ENCODE results near the gene SLX1A.
"Not testable (repeated sequence)": the region's sequence is repeated elsewhere in the genome, so short reads cannot be mapped to it uniquely, and the experiment has no call there.

Gene SLX1A

DNA sequence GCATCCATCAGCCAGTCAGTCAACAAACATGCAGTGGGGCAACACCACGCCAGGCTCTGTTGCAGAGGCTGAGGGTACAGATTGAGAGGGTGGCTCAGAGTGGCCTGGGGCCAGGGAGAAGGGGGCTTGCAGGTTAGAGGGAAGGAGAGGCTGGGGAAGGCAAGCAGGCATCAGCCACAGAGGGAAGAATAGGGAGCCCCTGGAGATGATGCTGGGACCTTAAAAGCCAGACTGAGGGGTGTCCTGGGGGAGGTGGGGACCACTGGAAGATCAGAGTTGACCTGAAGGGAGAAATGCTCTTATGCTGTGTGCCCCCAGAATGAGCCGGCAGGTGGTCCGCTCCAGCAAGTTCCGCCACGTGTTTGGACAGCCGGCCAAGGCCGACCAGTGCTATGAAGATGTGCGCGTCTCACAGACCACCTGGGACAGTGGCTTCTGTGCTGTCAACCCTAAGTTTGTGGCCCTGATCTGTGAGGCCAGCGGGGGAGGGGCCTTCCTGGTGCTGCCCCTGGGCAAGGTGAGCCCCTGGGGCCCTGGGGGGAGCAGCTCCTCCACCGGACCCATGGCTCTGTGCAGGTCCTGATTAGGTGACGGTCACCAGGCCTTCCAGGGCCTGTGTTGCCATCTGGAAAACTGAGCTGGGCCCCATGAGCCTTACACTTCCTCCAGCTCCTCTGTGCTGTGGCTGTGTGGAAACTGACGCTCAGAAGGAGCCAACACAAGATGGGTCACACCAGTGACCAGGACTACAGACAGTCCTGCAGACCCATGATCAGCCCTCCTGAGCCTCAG lies 8.6 kb upstream of the SLX1A start:
- DNase-seq: no peak

DNA sequence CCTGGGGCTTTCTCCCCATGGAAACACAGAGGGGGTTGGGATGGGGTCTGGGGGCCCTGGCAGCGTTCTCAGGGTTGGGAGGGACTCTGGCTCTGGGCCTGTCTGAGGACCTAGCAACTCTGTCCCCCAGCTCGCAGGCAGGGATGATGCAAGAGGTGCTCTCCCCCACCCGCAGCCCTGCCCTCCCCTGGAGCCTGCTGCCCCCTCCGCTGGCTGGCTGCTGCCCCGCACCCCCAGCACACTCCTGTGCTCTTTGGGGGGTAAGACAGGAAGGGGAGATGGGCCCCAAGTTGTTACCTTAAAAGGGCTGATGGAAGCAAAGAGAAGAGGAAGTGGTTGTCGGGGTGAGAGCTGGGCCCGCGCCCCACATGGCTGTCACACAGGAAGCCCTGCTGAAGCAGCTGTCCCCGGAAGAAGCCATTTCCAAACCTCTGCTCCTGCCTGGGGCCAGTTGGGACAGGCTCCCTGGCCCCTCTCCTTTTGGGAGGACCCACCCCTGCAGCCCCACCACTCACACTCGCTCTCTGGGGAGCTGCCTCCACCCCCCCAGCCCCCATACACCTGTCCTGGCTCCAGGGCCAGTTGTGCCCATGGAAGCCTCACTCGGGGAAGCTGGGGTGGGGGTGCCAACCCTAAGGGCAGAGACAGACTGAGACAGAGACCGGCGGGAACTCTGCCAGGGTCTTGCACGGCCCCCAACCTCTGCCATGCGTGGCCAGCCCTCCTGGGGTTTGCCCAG lies 7.8 kb upstream of the SLX1A start:
- DNase-seq: no peak

DNA sequence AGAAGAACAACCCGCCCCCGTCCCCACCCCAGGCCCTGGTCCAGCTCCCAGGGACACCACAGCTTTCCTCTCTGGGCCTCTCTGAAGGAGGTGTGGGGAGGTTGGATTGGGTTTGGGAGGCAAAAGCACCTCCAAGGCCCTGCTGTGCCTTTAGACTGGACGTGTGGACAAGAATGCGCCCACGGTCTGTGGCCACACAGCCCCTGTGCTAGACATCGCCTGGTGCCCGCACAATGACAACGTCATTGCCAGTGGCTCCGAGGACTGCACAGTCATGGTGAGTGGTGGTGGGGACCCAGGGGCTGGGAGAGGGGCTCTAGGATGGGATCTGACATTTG lies 7.3 kb upstream of the SLX1A start:
- DNase-seq: no peak

DNA sequence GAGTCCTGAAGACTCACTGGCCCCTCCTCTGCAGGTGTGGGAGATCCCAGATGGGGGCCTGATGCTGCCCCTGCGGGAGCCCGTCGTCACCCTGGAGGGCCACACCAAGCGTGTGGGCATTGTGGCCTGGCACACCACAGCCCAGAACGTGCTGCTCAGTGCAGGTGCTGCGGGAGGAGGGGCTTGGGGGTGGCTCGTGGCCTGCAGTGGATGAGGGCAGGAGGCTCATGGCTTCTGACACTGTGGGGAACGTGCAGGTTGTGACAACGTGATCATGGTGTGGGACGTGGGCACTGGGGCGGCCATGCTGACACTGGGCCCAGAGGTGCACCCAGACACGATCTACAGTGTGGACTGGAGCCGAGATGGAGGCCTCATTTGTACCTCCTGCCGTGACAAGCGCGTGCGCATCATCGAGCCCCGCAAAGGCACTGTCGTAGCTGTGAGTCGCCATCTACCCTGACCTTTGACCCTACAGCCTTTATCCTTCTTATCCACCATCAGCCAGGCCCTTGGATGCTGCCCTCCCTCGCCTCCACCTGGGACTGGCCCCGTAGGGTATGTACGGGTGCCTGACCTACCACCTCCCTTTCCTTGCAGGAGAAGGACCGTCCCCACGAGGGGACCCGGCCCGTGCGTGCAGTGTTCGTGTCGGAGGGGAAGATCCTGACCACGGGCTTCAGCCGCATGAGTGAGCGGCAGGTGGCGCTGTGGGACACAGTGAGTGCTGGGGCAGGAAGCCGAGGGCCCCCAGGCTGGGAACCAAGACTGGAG lies 6.7 kb upstream of the SLX1A start:
- peak; percentile 75 for DNase-seq

DNA sequence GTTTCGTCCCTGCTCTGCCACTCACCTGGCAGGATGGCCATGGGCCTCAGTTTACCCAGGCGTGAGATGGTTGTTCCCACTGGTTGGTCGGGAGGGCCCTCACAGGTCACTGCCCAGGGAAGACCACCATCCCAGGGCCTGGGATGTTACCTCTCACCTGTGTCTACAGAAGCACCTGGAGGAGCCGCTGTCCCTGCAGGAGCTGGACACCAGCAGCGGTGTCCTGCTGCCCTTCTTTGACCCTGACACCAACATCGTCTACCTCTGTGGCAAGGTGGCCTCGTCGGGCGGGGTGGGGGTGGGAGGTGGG lies 6.2 kb upstream of the SLX1A start:
- no peak for DNase-seq

DNA sequence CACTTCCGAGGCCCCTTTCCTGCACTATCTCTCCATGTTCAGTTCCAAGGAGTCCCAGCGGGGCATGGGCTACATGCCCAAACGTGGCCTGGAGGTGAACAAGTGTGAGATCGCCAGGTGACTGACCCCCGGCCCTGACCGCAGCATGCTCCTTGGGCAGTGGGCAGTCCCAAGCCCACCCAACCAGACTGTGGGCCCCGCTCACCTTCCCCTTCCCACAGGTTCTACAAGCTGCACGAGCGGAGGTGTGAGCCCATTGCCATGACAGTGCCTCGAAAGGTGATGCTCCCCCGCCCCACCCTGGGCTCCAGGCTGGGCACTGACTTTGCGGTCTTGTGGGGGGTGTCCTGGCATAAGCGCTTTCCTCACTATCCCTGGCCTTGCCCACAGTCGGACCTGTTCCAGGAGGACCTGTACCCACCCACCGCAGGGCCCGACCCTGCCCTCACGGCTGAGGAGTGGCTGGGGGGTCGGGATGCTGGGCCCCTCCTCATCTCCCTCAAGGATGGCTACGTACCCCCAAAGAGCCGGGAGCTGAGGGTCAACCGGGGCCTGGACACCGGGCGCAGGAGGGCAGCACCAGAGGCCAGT lies 5.6 kb upstream of the SLX1A start:
- no peak for DNase-seq

DNA sequence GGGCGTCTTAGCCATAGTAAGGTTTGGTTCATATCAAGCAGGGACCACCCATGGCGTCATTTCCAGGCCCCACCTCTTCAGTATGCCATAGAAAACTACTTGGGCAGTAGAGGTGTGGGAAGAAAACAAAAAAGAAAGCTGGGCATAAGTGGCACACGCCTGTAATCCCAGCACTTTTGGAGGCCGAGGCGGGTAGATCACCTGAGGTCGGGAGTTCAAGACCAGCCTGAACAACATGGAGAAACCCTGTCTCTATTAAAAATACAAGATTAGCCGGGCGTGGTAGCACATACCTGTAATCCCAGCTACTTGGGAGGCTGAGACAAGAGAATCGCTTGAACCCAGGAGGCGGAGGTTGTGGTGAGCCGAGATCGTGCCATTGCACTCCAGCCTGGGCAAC lies 2.5 kb upstream of the SLX1A start:
- DNase-seq: not testable (repeated sequence)

DNA sequence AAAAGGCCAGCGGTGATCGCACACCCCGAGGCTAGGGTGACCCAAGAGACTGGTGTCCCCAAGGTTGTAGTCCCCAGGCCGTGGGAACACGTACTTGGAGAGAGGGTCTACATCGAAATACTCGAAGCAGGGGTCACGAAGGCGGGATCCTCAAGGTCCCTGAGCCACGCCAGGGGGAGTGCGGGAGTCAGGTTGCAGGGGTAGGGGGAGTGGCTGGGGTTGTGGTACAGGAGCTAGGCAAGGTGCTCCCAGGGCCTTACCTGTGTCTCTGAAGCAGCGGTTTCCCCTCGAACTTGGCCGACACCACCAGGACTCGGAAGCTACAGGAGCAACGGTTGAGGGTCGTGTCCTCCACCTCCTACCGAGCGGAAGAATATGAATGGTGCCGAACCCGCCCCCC lies 577 bp upstream of the SLX1A start:
- not testable (repeated sequence) for DNase-seq

DNA sequence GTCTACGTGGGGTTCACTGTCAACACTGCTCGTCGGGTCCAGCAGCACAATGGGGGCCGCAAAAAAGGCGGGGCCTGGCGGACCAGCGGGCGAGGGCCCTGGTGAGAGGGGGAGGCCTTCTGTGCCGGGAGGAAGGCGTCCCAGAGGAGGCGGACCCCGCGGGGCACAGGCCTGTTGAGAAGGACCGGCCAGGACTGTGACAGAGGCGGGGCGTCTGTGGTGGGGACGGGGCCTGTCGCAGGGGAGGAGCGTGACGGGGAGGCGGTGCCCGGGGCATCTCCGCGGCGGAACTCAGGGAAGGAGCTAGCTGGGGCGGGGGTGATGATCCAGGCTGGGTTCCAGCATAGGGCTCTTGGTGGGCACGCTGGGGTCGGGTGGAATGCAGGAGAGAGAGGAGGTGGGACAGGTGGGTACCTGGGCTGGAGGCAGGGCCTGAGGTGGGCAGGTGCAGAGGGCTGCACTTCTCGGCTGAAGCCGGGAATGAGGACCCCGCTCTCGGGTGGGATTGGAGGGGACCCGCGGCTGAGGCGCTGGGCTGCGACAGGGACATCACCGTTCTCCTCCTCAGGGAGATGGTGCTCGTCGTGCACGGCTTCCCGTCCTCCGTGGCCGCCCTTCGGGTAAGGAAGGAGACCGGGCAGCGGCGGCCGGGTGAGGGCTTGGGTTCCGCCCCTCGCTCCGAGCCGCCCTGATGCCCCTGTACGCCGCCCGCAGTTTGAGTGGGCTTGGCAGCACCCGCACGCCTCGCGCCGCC lies 674 bp downstream of the SLX1A start:
- DNase-seq: not testable (repeated sequence)

DNA sequence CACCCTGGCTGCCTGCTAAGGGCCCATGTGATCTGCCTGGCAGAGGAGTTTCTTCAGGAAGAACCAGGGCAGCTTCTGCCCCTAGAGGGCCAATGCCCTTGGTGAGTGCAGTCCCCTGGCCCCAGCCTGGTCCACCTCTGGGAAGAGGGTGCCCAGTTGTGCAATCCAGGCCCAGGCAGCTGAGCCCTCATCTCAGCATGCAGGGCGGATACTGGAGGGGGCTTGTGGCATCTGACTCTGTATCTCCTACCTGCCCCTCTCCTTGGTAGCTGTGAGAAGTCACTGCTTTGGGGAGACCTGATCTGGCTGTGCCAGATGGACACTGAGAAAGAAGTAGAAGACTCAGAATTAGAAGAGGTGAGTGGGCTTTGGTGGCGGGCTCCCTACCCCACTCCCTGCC lies 3.3 kb downstream of the SLX1A start:
- DNase-seq: not testable (repeated sequence)

DNA sequence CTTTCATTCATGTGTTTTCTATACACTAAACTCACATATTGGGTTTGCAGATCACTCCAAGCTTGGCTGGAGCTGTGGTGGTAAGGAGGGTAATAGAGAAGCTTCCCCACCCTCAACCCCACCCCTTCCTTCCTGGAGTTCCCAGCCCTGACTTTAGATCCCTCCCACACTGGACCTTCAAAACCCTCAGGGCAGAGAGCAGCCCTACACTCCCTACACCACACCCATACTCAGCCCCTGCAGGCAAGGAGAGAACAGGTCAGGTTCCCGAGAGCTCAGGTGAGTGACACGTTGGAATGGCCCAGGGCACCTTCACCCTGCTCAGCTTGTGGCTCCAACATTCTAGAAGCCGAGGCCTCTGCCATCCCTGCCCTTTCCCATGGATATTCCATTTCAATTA lies 5.4 kb downstream of the SLX1A start, which contains the start of gene SULT1A3:
SULT1A3 (plus strand) TSS at position 207 of the 400 bp plus-strand sequence. CDS start 1,474 bp downstream, outside the sequence.
- DNase-seq: not testable (repeated sequence)

DNA sequence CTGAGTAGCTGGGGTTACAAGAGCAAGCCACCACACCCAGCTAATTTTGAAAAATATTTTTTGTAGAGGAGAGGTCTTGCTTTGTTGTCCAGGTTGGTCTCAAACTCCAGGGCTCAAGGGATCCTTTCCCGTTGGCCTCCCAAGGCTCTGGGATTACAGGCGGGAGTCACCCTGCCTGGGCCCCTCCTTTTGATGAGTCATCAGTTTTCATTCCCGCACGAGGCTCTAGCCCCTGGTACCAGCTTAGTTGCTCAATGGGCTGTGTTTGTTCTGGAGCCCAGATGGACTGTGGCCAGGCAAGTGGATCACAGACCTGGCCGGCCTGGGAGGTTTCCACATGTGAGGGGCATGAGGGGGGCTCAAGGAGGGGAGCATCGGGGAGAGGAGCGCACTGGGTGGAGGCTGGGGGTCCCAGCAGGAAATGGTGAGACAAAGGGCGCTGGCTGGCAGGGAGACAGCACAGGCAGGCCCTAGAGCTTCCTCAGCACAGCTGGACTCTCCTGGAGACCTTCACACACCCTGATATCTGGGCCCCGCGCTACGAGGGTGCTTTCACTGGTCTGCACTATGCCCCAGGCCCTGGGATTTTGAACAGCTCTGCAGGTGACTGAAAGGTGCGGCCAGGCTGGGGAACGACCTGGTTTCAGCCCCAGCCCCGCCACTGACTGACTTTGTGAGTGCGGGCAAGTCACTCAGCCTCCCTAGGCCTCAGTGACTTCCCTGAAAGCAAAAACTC lies 6.1 kb downstream of the SLX1A start:
- DNase-seq: not testable (repeated sequence)

DNA sequence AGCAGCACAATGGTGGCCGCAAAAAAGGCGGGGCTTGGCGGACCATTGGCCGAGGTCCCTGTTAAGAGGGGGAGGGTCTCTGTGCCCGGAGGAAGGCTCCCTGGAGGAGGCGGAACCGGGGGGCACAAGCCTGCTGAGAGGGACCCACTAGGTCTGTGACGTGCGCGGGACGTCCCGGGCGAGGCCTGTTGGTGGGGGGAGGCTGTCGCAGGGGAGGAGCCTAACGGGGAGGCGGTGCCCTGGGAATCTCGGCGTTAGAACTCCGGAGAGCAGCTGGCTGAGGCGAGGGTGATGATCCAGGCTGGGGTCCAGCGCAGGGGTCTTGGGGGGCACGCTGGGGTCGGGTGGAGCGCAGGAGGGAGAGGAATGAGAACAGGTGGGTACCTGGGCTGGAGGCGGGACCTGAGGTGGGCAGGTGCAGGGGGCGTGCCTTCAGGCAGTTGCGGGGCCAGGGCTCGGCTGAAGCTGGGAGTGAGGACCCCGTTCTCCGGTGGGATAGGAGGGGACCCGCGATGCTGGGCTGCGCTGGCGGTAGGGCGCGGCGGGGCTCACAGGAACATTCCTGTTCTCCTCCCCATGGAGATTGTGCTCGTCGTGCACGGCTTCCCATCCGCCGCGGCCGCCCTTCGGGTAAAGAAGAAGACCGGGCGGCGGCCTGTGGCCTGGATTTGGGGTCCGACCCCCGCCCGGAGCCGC lies 12.0 kb downstream of the SLX1A start:
- not testable (repeated sequence) for DNase-seq

DNA sequence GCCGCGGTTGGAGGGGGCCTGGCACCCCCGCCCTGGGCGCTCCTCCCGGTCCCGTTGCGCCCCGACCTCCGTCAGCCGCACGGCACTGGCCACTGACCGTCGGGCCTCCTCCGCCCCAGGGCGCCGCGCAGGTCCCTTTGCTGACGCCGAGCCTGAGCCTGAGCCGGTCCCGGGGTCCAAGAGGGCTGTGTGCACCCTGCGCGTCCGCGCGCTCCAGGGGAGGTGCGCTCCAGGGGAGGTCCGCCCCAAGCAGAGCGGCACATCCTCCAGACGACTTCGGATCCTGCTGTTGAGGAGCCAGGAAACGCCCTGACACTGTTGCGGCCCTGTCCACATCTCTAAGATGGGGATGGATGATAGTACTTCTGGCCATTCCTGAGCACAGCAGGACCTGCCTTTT lies 12.6 kb downstream of the SLX1A start:
- not testable (repeated sequence) for DNase-seq

DNA sequence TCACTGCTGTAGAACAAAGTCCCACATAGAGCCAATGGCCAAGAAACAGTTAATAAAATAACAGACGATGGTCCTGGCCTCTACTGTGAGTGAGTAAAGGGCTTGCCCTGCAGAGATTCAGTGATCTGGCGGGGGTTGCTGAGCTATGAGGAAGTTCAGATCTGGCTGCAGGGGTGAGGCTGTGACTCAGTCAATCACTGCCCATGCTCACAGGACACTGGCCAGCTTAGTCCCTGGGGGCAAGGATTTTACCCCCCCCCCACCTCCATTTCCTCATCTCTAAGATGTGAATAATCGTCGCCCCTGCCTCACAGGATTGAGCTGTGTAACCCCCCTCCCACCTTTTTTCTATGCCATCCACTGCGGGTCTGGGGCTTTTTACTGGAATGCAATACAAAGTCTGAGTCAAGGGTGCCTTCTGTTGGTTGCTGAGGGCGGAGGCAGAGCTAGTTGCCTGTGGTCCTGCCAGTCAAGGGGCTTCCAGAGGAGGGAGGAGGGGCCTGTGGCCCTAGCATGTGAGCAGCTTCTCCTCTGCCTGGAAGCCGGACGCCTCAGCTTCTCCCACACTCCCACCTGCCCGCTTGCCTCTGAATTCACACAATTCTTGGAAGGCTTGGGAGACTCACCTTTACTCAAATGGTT lies 13.5 kb downstream of the SLX1A start:
- DNase-seq: not testable (repeated sequence)

DNA sequence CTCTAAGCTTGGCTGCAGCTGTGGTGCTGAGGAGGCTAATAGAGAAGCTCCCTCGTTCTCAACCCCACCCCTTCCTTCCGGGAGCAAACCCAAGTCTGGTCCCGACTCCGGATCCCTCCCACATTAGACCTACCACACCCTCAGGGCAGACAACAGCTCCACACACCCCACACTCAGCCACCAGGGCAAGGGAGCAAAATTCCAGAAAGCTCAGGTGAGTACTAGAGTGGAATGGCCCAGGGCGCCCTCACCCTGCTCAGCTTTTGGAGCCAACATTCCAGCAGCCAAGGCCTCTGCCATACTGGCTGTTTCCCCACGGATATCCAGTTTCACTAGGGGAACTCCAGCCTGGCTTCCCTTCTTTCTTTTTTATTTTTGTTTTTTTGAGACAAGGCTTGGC lies 15.4 kb downstream of the SLX1A start:
- DNase-seq: not testable (repeated sequence)

DNA sequence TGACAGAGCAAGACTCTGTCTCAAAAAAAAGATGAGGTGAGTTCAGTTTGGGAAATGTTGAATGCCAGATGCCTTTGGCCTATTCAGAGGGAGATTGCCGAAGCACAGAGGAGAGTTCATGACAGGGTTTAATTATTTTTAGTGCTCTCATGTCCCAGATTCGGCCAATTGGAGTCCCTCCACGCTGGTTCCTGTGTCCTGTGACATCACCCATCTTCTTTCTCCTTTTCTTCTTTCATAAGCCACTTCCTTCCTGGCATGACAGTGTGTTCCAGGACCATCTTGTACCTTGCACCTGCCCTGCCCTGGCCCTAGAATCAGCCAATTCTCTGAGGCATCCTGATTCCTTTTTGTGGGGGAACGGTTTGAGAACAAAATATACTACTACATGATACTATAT lies 17.7 kb downstream of the SLX1A start:
- not testable (repeated sequence) for DNase-seq

DNA sequence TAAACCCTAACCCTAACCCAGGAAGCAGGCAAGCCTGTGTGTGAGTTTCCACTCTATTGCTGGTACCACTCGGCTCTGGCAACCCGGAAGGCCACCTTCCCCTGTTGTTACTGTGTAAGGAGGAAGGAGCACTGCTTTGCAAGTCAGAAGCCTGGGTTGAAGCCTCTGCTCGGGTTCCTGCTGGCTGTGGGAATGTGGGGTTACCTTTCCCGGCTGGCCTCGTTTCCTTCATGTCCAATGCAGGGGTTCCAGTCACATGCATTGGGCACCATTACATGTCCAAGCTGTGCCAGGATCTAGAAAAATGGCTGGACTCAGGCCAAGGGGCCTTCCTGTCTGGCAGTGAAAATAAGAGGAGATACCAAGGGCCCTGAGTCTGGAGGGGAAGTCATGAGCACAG lies 23.4 kb downstream of the SLX1A start:
- not testable (repeated sequence) for DNase-seq

Measured in 8988T (cell line).